Panc1 (cell line): ENCODE measurements around the gene DAPK1. TPM values are rescaled to one million over a fixed set of nuclear protein-coding genes. Genes with fewer than 3 reads are reported as not detected.

Experiments
- ATAC-seq: fragments of 200-7000 bp; cut with Tn5 transposase; 2 replicates; pipeline ENCODE4 v1.9.1; 2020; ENCODE audit warnings: mild to moderate bottlenecking, moderate library complexity
- Bru-seq: library from RNA; stranded (reverse); fragments of 400-500 nt; gene quantifications from one replicate; lab custom pipeline; 2021; lab: Mats Ljungman, UMichigan
- BruChase-seq, 2 experiments: library from RNA; stranded (reverse); fragments of 400-500 nt; gene quantifications; one replicate each; lab custom pipeline; 2021; lab: Mats Ljungman, UMichigan
- BruUV-seq: library from RNA; stranded (reverse); fragments of 400-500 nt; replicated peaks from 2 replicates; lab custom pipeline; 2021; lab: Mats Ljungman, UMichigan
- CTCF ChIA-PET: fragments of 300-600 bp; sonication (Branson Sonifier 250); formaldehyde crosslinking; loops from one replicate; lab custom pipeline; 2022; ENCODE audit warnings: antibody characterized with exemption; lab: Charles Lee
- POLR2A ChIA-PET: fragments of 300-600 bp; sonication (Branson Sonifier 250); formaldehyde crosslinking; loops from one replicate; lab custom pipeline; 2022; ENCODE audit warnings: antibody characterized with exemption; lab: Charles Lee
- DNase-seq: peaks from one replicate; pipeline ENCODE4 v3.0.0-alpha.2; 2010; ENCODE audit warnings: low read depth, low spot score
- H3K27ac ChIP-seq: 2 replicates; pipeline ENCODE4 v1.5.1; 2011; ENCODE audit warnings: mild to moderate bottlenecking, low read length, inconsistent platforms
- H3K27me3 ChIP-seq: fragments of 200-500 bp; sonication (Bioruptor generic); 2 replicates; pipeline ENCODE4 v1.6.0; 2014; ENCODE audit warnings: low read length, inconsistent platforms; ENCODE audit not compliant: control insufficient read depth, insufficient read depth
- H3K36me3 ChIP-seq: fragments of 200-500 bp; sonication (Bioruptor generic); 2 replicates; pipeline ENCODE4 v1.5.1; 2014; ENCODE audit warnings: inconsistent platforms, mild to moderate bottlenecking, low read length, moderate library complexity; ENCODE audit not compliant: control insufficient read depth, insufficient read depth
- H3K4me1 ChIP-seq: 2 replicates; pipeline ENCODE4 v1.5.1; 2011; ENCODE audit warnings: inconsistent platforms, mild to moderate bottlenecking, low read length, moderate library complexity; ENCODE audit not compliant: control insufficient read depth, insufficient read depth
- H3K4me3 ChIP-seq, 2 experiments: 2 replicates each; pipeline ENCODE4 v1.5.1; 2011 to 2012; ENCODE audit warnings: low read depth in 2 of 2, low read length in 2 of 2, mild to moderate bottlenecking in 2 of 2, inconsistent platforms in 1 of 2, moderate library complexity in 1 of 2
- H3K9me3 ChIP-seq: fragments of 200-500 bp; sonication (Bioruptor generic); 2 replicates; pipeline ENCODE4 v1.5.1; 2014; ENCODE audit warnings: low read depth, mild to moderate bottlenecking, inconsistent platforms, low read length, moderate library complexity; ENCODE audit not compliant: control insufficient read depth, insufficient read depth
- POLR2AphosphoS5 ChIP-seq: IDR thresholded peaks from 2 replicates; pipeline ENCODE4 v1.6.1; 2012; ENCODE audit warnings: mild to moderate bottlenecking, low read depth, low read length, moderate library complexity
- SIN3A ChIP-seq: IDR thresholded peaks from 2 replicates; pipeline ENCODE4 v1.6.1; 2012; ENCODE audit warnings: low read depth, mild to moderate bottlenecking, low read length, moderate library complexity, borderline replicate concordance; ENCODE audit not compliant: insufficient read depth
- TCF7L2 ChIP-seq: IDR thresholded peaks from 2 replicates; pipeline ENCODE4 v1.6.1; 2011; ENCODE audit warnings: mild to moderate bottlenecking, low read depth, low read length, inconsistent platforms
- in situ Hi-C: cut with HindIII; loops from 2 replicates; pipeline ENCODE4 v1.10.0; 2016; ENCODE audit warnings: low sequenced_read_pairs, low pct_unique_long_range_greater_than_20kb
- intact Hi-C: fragments of 100-400 bp; cut with micrococcal nuclease; formaldehyde crosslinking; loops from one replicate; pipeline ENCODE4 v1.10.0; 2022; ENCODE audit not compliant: unreplicated experiment
- long read RNA-seq: library from polyadenylated mRNA; unstranded; transcript quantifications from one replicate; pipeline ENCODE4 v2.0.0, GENCODE V29; 2021; ENCODE audit not compliant: unreplicated experiment
- polyA plus RNA-seq: library from polyadenylated mRNA; unstranded; fragments of >200 nt; gene quantifications from one replicate; pipeline ENCODE4 v1.2.1, GENCODE V29; 2012; ENCODE audit warnings: missing spikeins; ENCODE audit not compliant: insufficient read length
- total RNA-seq: library from RNA; stranded (reverse); gene quantifications from one replicate; pipeline ENCODE4 v1.2.1, GENCODE V29; 2021; ENCODE audit not compliant: unreplicated experiment
- TF ChIP-seq, protein P1 (sequence below), 2 experiments: IDR thresholded peaks; 2 replicates each; pipeline ENCODE4 v1.6.1; 2011 to 2012; ENCODE audit warnings: low read depth in 2 of 2, control low read depth in 1 of 2, low read length in 1 of 2, mild to moderate bottlenecking in 1 of 2, moderate library complexity in 1 of 2; ENCODE audit not compliant: insufficient read depth in 1 of 2
- TF ChIP-seq, protein P2 (sequence below): fragments of 450-650 bp; IDR thresholded peaks from 2 replicates; pipeline ENCODE4 v1.5.1; 2017; ENCODE audit warnings: mild to moderate bottlenecking

DAPK1 gene
- total RNA-seq: 0.87 TPM
- 0.53 TPM for polyA plus RNA-seq
- percentile 21 among the genes with signal in this experiment for Bru-seq, nascent RNA
- BruChase-seq, experiment 1, labeled RNA remaining after a 2-hour chase: percentile 21 among the genes with signal in this experiment
- BruChase-seq, experiment 2, labeled RNA remaining after a 6-hour chase: percentile 25 among the genes with signal in this experiment
- long read RNA-seq: 0 reads

DNA sequence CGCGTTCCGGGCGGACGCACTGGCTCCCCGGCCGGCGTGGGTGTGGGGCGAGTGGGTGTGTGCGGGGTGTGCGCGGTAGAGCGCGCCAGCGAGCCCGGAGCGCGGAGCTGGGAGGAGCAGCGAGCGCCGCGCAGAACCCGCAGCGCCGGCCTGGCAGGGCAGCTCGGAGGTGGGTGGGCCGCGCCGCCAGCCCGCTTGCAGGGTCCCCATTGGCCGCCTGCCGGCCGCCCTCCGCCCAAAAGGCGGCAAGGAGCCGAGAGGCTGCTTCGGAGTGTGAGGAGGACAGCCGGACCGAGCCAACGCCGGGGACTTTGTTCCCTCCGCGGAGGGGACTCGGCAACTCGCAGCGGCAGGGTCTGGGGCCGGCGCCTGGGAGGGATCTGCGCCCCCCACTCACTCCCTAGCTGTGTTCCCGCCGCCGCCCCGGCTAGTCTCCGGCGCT lies at the start of gene DAPK1:
Gene DAPK1 (plus strand): TSS at position 264 of the 442 bp plus-strand sequence. CDS start 1,211 bp downstream, outside the sequence.
- TF ChIP-seq, protein P1, sequence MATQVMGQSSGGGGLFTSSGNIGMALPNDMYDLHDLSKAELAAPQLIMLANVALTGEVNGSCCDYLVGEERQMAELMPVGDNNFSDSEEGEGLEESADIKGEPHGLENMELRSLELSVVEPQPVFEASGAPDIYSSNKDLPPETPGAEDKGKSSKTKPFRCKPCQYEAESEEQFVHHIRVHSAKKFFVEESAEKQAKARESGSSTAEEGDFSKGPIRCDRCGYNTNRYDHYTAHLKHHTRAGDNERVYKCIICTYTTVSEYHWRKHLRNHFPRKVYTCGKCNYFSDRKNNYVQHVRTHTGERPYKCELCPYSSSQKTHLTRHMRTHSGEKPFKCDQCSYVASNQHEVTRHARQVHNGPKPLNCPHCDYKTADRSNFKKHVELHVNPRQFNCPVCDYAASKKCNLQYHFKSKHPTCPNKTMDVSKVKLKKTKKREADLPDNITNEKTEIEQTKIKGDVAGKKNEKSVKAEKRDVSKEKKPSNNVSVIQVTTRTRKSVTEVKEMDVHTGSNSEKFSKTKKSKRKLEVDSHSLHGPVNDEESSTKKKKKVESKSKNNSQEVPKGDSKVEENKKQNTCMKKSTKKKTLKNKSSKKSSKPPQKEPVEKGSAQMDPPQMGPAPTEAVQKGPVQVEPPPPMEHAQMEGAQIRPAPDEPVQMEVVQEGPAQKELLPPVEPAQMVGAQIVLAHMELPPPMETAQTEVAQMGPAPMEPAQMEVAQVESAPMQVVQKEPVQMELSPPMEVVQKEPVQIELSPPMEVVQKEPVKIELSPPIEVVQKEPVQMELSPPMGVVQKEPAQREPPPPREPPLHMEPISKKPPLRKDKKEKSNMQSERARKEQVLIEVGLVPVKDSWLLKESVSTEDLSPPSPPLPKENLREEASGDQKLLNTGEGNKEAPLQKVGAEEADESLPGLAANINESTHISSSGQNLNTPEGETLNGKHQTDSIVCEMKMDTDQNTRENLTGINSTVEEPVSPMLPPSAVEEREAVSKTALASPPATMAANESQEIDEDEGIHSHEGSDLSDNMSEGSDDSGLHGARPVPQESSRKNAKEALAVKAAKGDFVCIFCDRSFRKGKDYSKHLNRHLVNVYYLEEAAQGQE (IDR thresholded peaks at IDR 0.05; ENCODE audit: insufficient read depth in 1 of 2, low read depth in 2 of 2, low read length in 1 of 2): no peak
- no peak for TF ChIP-seq POLR2AphosphoS5
- TF ChIP-seq, protein P2, sequence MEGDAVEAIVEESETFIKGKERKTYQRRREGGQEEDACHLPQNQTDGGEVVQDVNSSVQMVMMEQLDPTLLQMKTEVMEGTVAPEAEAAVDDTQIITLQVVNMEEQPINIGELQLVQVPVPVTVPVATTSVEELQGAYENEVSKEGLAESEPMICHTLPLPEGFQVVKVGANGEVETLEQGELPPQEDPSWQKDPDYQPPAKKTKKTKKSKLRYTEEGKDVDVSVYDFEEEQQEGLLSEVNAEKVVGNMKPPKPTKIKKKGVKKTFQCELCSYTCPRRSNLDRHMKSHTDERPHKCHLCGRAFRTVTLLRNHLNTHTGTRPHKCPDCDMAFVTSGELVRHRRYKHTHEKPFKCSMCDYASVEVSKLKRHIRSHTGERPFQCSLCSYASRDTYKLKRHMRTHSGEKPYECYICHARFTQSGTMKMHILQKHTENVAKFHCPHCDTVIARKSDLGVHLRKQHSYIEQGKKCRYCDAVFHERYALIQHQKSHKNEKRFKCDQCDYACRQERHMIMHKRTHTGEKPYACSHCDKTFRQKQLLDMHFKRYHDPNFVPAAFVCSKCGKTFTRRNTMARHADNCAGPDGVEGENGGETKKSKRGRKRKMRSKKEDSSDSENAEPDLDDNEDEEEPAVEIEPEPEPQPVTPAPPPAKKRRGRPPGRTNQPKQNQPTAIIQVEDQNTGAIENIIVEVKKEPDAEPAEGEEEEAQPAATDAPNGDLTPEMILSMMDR: no peak
- 0 out of 2 replicates have a peak, but pooled peaks have one; percentile 25 for TF ChIP-seq TCF7L2
- TF ChIP-seq SIN3A: no peak
- ChIA-PET POLR2A (no interaction called here), CTCF (no interaction called here)
- intact Hi-C loops: no loop called here
- ATAC-seq (peak; percentile 80), DNase-seq (no peak)
- H3K4me1 ChIP-seq: no peaks in the 10 kb centered on the region
- in situ Hi-C loops: no loop called here
- H3K36me3 ChIP-seq: no peaks in the 10 kb centered on the region; the same call in 1 of the 2 replicates
- no TSS peak for BruUV-seq
- peaks cover 2% of the 10 kb centered on the region; the same call in 1 of the 2 replicates for H3K27me3 ChIP-seq
- no peak within 1 kb of the TSS for H3K27ac ChIP-seq
- H3K4me3 ChIP-seq: peak within 1 kb of the TSS; percentile 23 to 35
- H3K9me3 ChIP-seq: no peaks in the 10 kb centered on the region

GRCh38 chr9:87451149-87451548 lies 46.5 kb upstream of the DAPK1 start:
- in situ Hi-C loops: no loop called here
- BruUV-seq: no TSS peak
- TF ChIP-seq, protein P1 (IDR thresholded peaks at IDR 0.05; ENCODE audit: insufficient read depth in 1 of 2, low read depth in 2 of 2, low read length in 1 of 2): no peak
- TF ChIP-seq, protein P2: no peak
- TF ChIP-seq SIN3A: no peak
- TF ChIP-seq POLR2AphosphoS5: no peak
- no peak for TF ChIP-seq TCF7L2
- Histone ChIP-seq H3K36me3 (no peaks in the 10 kb centered on the region), H3K4me3 (no peak overlapping the region), H3K27ac (no peak overlapping the region), H3K9me3 (no peaks in the 10 kb centered on the region), H3K27me3 (no peaks in the 10 kb centered on the region), H3K4me1 (no peaks in the 10 kb centered on the region)
- ChIA-PET POLR2A (no interaction called here), CTCF (no interaction called here)
- DNase-seq (no peak), ATAC-seq (no peak)
- intact Hi-C loops: loop anchor here (10.0 kb wide), 1 partner anchor 56 kb away; no protein-coding TSS in a partner anchor
